Esophagus muscularis mucosa (tissue), 4 donors: Measurements from ENCODE around the gene TNS1.

Source experiments
- CTCF ChIP-seq, 3 experiments: fragments of 200-600 bp in 2 of 3; fragments of 450-650 bp in 1 of 3; sonication (generic) in 2 of 3; IDR thresholded peaks; one replicate each; pipeline ENCODE4 v1.5.1; 2017 to 2019; ENCODE audit warnings: antibody characterized with exemption in 3 of 3, mild to moderate bottlenecking in 2 of 3, moderate library complexity in 1 of 3
- EP300 ChIP-seq: sonication (generic); formaldehyde crosslinking; IDR thresholded peaks from one replicate; pipeline ENCODE4 v1.6.1; 2017; ENCODE audit warnings: antibody characterized with exemption
- POLR2A ChIP-seq: fragments of 450-650 bp; IDR thresholded peaks from one replicate; pipeline ENCODE4 v1.6.1; 2017; ENCODE audit warnings: antibody characterized with exemption, moderate library complexity, mild to moderate bottlenecking, low read depth
- POLR2AphosphoS5 ChIP-seq, 2 donors: sonication (generic); formaldehyde crosslinking; IDR thresholded peaks; one replicate each; pipeline ENCODE4 v1.6.1; 2017; ENCODE audit warnings: antibody characterized with exemption in 2 of 2

- TF ChIP-seq CTCF (IDR thresholded peaks at IDR 0.05): no peak
- no peak for TF ChIP-seq EP300
- TF ChIP-seq POLR2A: no peak
- TF ChIP-seq POLR2AphosphoS5 (IDR thresholded peaks at IDR 0.05): no peak
Measured at GRCh38 chr2:218003281-218003944, 618 bp upstream of the TNS1 start.
